ENCODE results near the gene CPNE5. TPM values are rescaled to one million over a fixed set of nuclear protein-coding genes. Genes with fewer than 3 reads are reported as not detected.

The CPNE5 gene
- polyA plus RNA-seq, 1 of the 3 experiments (the other 2 are of a cell fraction) = 0.30 TPM

DNA sequence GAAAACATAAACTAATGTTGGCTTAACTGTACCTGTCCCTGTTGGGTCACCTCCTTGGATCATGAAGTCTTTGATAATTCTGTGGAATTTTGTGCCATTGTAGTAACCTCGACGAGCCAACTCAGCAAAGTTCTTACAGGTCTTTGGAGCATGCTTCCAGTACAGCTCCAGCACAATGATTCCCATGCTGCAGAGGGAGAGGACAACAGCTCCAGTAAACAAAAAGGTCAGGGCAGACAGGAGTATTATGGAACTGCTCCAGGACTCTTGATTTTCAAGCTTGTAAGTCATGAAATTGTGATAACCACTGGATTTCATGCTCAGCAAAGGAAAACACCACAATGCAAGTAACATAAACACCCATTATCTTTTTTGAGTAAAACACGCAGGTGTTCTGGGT lies 32.4 kb upstream of the CPNE5 start (continued):
- TF ChIP-seq NFIC (IDR thresholded peaks at IDR 0.05; ENCODE audit: borderline replicate concordance) (no peak), ZBTB33 (IDR thresholded peaks at IDR 0.05; ENCODE audit: borderline replicate concordance, low read depth) (no peak)

DNA sequence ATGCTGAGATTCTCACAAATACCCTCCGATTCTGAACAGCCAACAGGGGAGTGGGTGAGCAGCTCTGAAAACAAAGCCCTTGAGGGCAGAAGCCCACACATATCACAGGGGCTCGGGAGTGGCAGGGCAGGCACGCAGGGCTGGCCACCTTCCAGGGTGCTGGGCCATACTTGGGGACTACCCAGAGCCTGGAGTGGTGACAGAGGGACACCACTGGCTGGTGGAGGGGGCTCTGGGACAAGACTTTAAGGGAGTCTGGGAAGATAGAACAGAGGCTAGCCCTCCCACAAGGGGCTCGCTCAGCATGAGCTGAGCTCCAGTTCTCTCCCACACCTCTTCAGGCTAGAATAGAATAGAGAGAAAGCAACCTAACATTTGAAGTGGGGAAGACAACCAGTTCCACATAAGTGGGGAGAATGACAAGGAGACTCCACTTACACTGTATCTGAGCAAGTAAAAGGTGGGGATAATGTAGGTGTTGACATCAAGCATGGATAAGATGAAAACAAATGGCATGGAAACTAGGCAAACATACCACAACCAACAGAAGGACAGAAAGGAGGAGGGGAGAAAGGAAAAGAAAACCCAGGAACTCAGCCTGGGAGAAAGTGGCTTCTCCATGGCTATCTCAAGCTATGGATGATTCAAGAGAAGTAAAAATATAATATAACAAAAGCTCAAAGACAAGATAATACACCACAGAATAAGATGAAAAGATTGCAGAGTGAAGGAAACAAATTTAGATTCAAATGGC lies 28.4 kb upstream of the CPNE5 start:
- Histone ChIP-seq H3K9me3 (no peaks in the 10 kb centered on the region), H3K9me2 (no peaks in the 10 kb centered on the region), H3K36me3 (replicated peaks in 1 of 2; ENCODE audit: control insufficient read depth in 1 of 2, insufficient read depth in 2 of 2, low read length in 1 of 2) (peaks cover 24 to 63% of the 10 kb centered on the region in 2 experiments), H3K4me2 (no peak overlapping the region), H3K4me3 (ENCODE audit: low read depth in 2 of 2, low read length in 1 of 2) (no peak overlapping the region), H3K27ac (ENCODE audit: low read depth in 2 of 2, low read length in 1 of 2) (no peak overlapping the region; a peak in 1 of 4 replicates), H3K79me2 (ENCODE audit: insufficient read depth) (peaks cover 80% of the 10 kb centered on the region), H3K9ac (no peak overlapping the region), H3K4me1 (ENCODE audit: control insufficient read depth in 1 of 2, insufficient read depth in 2 of 2, low read depth in 1 of 2, low read length in 1 of 2) (peaks cover 0 to 26% of the 10 kb centered on the region in 2 experiments; a peak in 2 of 4 replicates), H4K20me1 (ENCODE audit: insufficient read depth) (no peaks in the 10 kb centered on the region), H3F3A (replicated peaks; ENCODE audit: insufficient read depth) (no peaks in the 10 kb centered on the region), H3K27me3 (ENCODE audit: insufficient read depth) (no peaks in the 10 kb centered on the region), H2AFZ (ENCODE audit: low read depth) (no peak overlapping the region)
- CTCF ChIA-PET = interaction anchor here (1.1 to 1.8 kb wide), 4 partner anchors 15 to 152 kb away, joined by 4 to 5 read pairs (median 5); partner anchors contain the start of gene C6orf89
- TF ChIP-seq NRF1 (IDR thresholded peaks at IDR 0.05; ENCODE audit: low read depth, low read length) (no peak), GATA2 (CRISPR knock-in tag; IDR thresholded peaks at IDR 0.05) (no peak), SMC3 (IDR thresholded peaks at IDR 0.05; ENCODE audit: low read depth, low read length) (no peak)
- TF ChIP-seq, protein P1, sequence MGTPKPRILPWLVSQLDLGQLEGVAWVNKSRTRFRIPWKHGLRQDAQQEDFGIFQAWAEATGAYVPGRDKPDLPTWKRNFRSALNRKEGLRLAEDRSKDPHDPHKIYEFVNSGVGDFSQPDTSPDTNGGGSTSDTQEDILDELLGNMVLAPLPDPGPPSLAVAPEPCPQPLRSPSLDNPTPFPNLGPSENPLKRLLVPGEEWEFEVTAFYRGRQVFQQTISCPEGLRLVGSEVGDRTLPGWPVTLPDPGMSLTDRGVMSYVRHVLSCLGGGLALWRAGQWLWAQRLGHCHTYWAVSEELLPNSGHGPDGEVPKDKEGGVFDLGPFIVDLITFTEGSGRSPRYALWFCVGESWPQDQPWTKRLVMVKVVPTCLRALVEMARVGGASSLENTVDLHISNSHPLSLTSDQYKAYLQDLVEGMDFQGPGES (IDR thresholded peaks at IDR 0.05; ENCODE audit: low read depth, low read length) = no peak
- POLR2A ChIA-PET = no interaction called here
- DNase-seq = no peak
- WGBS (ENCODE audit: low lambda C conversion rate) = 92% methylated on average over 3 of the region's 4 CpGs

DNA sequence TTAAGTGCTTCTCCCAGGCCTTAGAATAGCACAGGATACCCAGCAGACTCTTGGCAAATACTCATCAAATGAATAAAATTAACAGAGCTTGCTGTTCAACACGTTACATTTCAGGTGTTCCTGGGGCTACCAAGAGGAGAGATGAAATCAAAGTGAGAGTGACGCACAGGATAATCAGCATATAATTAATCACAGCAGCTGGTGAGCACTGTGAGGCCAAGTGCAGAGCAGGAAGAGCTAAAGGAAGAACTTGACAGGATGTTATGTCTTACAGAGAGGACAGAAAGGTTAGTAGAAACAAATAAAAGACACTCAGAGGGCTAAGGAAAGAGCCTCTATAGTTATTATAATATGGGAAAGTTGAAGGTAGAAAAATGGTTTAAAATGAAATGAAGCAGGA lies 26.6 kb upstream of the CPNE5 start:
- Histone ChIP-seq H3K4me2 (no peak overlapping the region), H3K9ac (no peak overlapping the region), H3K4me3 (ENCODE audit: low read depth in 2 of 2, low read length in 1 of 2) (no peak overlapping the region), H3K9me2 (no peaks in the 10 kb centered on the region), H2AFZ (ENCODE audit: low read depth) (no peak overlapping the region), H3K79me2 (ENCODE audit: insufficient read depth) (peaks cover 72% of the 10 kb centered on the region), H3K27ac (ENCODE audit: low read depth in 2 of 2, low read length in 1 of 2) (peak overlapping the region in 1 of 2 experiments; percentile 40; a peak in 1 of 4 replicates), H3K27me3 (ENCODE audit: insufficient read depth) (no peaks in the 10 kb centered on the region), H3K36me3 (replicated peaks in 1 of 2; ENCODE audit: control insufficient read depth in 1 of 2, insufficient read depth in 2 of 2, low read length in 1 of 2) (peaks cover 19 to 63% of the 10 kb centered on the region in 2 experiments), H4K20me1 (ENCODE audit: insufficient read depth) (no peaks in the 10 kb centered on the region), H3K9me3 (no peaks in the 10 kb centered on the region), H3K4me1 (ENCODE audit: control insufficient read depth in 1 of 2, insufficient read depth in 2 of 2, low read depth in 1 of 2, low read length in 1 of 2) (peaks cover 0 to 24% of the 10 kb centered on the region in 2 experiments; a peak in 2 of 4 replicates), H3F3A (replicated peaks; ENCODE audit: insufficient read depth) (no peaks in the 10 kb centered on the region)
- 85% methylated on average over 2 of the region's 2 CpGs for WGBS (ENCODE audit: low lambda C conversion rate)
- no peak for DNase-seq
- POLR2A ChIA-PET = no interaction called here
- CTCF ChIA-PET = interaction anchor here (1.3 to 3.7 kb wide), 5 partner anchors 14 to 153 kb away, joined by 3 to 33 read pairs (median 6); partner anchors contain the start of gene C6orf89
- TF ChIP-seq JUND (IDR thresholded peaks at IDR 0.05) (no peak), EZH2phosphoT487 (IDR thresholded peaks at IDR 0.05; ENCODE audit: borderline replicate concordance, low read depth) (no peak), FOXJ3 (CRISPR knock-in tag; IDR thresholded peaks at IDR 0.05) (no peak), NRF1 (IDR thresholded peaks at IDR 0.05; ENCODE audit: low read depth, low read length) (no peak), FOXM1 (IDR thresholded peaks at IDR 0.05; ENCODE audit: low read depth) (no peak), ZBTB33 (IDR thresholded peaks at IDR 0.05; ENCODE audit: borderline replicate concordance, low read depth) (no peak), NFIC (IDR thresholded peaks at IDR 0.05; ENCODE audit: borderline replicate concordance) (no peak), REST (IDR thresholded peaks at IDR 0.05; ENCODE audit: low read depth, low read length) (no peak), RCOR1 (IDR thresholded peaks at IDR 0.05; ENCODE audit: low read length) (no peak)
- TF ChIP-seq, protein P2, sequence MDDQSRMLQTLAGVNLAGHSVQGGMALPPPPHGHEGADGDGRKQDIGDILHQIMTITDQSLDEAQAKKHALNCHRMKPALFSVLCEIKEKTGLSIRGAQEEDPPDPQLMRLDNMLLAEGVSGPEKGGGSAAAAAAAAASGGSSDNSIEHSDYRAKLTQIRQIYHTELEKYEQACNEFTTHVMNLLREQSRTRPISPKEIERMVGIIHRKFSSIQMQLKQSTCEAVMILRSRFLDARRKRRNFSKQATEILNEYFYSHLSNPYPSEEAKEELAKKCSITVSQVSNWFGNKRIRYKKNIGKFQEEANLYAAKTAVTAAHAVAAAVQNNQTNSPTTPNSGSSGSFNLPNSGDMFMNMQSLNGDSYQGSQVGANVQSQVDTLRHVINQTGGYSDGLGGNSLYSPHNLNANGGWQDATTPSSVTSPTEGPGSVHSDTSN (IDR thresholded peaks at IDR 0.05) = no peak
